SIG-M5 treated with dmso at 0.1 percent for 504 hours (cell line): ENCODE measurements around the gene CCT2.

Experiments
- DNase-seq: peaks from one replicate; lab custom pipeline; 2025; ENCODE audit not compliant: unreplicated experiment; lab: John Stamatoyannopoulos, UW

CCT2 gene

GRCh38 chr12:69585189-69586062 is at the start of gene CCT2:
Gene CCT2, plus strand, starts transcription at chr12:69585459. Its CDS starts 63 bp downstream, at chr12:69585522.
- peak; percentile 94 for DNase-seq

GRCh38 chr12:69540987-69541386 is 44.3 kb upstream of the CCT2 start:
- DNase-seq: no peak

GRCh38 chr12:69544087-69544486 is 41.2 kb upstream of the CCT2 start:
- no peak for DNase-seq

GRCh38 chr12:69545081-69545480 is 40.2 kb upstream of the CCT2 start:
- DNase-seq: no peak

GRCh38 chr12:69546693-69547438 is 38.4 kb upstream of the CCT2 start:
- DNase-seq: no peak

- DNase-seq: no peak
These were observed 36.6 kb upstream of the CCT2 start for GRCh38 chr12:69548687-69549086.

GRCh38 chr12:69550569-69551350 is 34.5 kb upstream of the CCT2 start:
- DNase-seq: no peak

- DNase-seq: peak; percentile 6
These were observed 31.5 kb upstream of the CCT2 start for GRCh38 chr12:69553628-69554248.

GRCh38 chr12:69555461-69555860 is 29.8 kb upstream of the CCT2 start:
- no peak for DNase-seq

- DNase-seq: no peak
These were observed 28.9 kb upstream of the CCT2 start for GRCh38 chr12:69556383-69556782.

GRCh38 chr12:69563166-69563762 is 22.0 kb upstream of the CCT2 start:
- DNase-seq: no peak

GRCh38 chr12:69566603-69567002 is 18.7 kb upstream of the CCT2 start:
- DNase-seq: peak; percentile 19

- no peak for DNase-seq
These were observed 16.0 kb upstream of the CCT2 start for GRCh38 chr12:69569236-69569635.

GRCh38 chr12:69570000-69570516 is 15.2 kb upstream of the CCT2 start:
- DNase-seq: no peak

GRCh38 chr12:69570545-69571399 is 14.5 kb upstream of the CCT2 start:
- peak; percentile 63 for DNase-seq

- DNase-seq: no peak
These were observed 9.9 kb upstream of the CCT2 start for GRCh38 chr12:69575346-69575745.

- DNase-seq: peak; percentile 60
These were observed 7.0 kb upstream of the CCT2 start for GRCh38 chr12:69578283-69578682.

GRCh38 chr12:69579029-69579428 is 6.2 kb upstream of the CCT2 start:
- DNase-seq: no peak

- peak; percentile 7 for DNase-seq
These were observed 5.2 kb upstream of the CCT2 start for GRCh38 chr12:69580074-69580473.
